LNCAP (cell line): ENCODE measurements around the gene PTPRG.

Source experiments
- TF ChIP-seq, protein P1 (sequence below): fragments of 450-650 bp; IDR thresholded peaks from 2 replicates; pipeline ENCODE4 v1.5.1; 2017; ENCODE audit warnings: mild to moderate bottlenecking

The PTPRG gene

GRCh38 chr3:61960976-61961375 lies 399.6 kb downstream of the PTPRG start:
- TF ChIP-seq, protein P1, sequence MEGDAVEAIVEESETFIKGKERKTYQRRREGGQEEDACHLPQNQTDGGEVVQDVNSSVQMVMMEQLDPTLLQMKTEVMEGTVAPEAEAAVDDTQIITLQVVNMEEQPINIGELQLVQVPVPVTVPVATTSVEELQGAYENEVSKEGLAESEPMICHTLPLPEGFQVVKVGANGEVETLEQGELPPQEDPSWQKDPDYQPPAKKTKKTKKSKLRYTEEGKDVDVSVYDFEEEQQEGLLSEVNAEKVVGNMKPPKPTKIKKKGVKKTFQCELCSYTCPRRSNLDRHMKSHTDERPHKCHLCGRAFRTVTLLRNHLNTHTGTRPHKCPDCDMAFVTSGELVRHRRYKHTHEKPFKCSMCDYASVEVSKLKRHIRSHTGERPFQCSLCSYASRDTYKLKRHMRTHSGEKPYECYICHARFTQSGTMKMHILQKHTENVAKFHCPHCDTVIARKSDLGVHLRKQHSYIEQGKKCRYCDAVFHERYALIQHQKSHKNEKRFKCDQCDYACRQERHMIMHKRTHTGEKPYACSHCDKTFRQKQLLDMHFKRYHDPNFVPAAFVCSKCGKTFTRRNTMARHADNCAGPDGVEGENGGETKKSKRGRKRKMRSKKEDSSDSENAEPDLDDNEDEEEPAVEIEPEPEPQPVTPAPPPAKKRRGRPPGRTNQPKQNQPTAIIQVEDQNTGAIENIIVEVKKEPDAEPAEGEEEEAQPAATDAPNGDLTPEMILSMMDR = no peak

DNA sequence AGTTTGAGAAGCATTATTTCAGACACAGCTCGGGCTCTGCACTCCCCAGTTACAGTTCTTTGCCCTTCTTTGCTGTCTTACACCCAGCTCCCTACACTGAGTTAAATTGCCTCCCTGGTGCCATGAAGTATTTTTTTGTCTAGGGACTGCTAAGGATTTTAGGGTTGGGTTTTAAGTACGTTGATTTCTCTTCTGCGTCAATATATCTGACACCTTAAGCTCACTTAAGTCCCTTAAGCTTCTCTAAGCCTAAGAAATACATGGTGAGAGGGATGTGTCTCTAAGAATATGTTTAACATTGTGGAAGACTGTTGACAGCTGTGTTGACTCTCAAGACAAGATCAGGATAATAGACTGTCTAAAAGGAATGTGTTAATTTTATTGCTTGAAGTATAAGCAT lies 400.5 kb downstream of the PTPRG start:
- TF ChIP-seq, protein P1 = no peak

- TF ChIP-seq, protein P1 = no peak
Observed at GRCh38 chr3:61964566-61964965, 403.2 kb downstream of the PTPRG start.

DNA sequence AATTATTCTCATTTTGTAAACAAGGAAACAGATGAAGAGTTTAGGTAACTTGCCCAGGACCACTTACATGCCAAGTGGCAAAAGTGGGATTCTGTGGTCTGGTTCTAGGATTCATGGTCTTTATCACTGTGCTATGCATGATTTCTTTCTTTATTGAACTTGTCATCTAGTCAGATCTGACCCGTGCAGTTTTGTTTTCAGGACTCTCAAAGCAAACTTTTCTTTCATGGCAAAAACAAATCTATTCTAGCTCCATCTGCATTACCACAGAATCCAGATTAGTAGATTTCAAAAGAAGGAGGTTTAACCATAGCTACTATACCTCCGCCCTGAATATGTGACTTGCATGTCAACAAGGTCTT lies 404.4 kb downstream of the PTPRG start:
- TF ChIP-seq, protein P1 = no peak

GRCh38 chr3:61966200-61966599 lies 404.8 kb downstream of the PTPRG start:
- TF ChIP-seq, protein P1 = no peak

DNA sequence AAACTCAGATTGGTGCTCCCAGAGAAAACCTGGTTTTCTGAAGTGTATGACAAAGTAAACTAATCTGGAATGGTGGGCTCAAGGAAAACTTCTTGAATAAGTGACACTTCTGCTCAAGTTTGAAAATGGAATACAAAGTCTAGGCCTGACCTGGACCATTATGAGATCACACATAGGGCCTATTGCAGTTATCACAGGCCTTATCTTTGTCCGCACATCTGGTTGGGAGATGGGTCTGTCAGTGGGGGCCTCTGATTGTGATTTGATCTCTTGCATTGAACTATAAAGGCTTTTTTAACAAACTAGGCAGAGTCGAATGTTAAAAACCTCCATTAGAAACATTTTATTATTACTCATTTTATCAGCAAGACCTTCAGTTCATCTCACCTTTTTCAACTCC lies 405.6 kb downstream of the PTPRG start:
- TF ChIP-seq, protein P1 = no peak

DNA sequence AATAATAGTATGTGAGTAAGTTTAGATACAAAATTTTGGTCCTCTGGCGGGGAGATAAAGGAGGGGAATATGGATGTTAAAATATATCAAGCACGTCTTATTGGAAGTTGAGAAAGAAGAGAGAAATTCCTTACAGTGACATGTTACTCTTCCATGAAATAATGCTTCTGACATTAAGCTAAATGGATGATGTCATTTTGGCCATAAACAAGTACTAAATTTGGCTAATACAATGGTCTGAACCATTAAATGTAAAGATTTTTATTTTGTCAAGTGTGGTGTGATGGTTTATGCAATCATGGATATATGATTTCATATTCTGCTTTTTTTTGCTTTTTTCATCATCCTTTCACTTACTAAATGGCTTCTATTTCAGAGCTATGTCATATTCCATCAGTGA lies 406.6 kb downstream of the PTPRG start:
- TF ChIP-seq, protein P1 = no peak

- TF ChIP-seq, protein P1 = no peak
Observed at GRCh38 chr3:61974662-61975061, 413.3 kb downstream of the PTPRG start.
